LHCN-M2 (cell line): ENCODE measurements around the gene CRYBA4. TPM values are rescaled to one million over a fixed set of nuclear protein-coding genes. Genes with fewer than 3 reads are reported as not detected.
A peak's percentile ranks its signal among the peaks of the same experiment; 100 is the strongest.

ENCODE experiments used
- DNase-seq: peaks from one replicate; pipeline ENCODE4 v3.0.0-alpha.2; 2012; ENCODE audit warnings: low read depth
- total RNA-seq: library from RNA; depleted of rRNA; stranded (reverse); fragments of >200 nt; gene quantifications from 2 replicates; pipeline ENCODE4 v1.2.3, GENCODE V29; 2014; rRNA removed

The CRYBA4 gene
- total RNA-seq, 1 experiment from 2014 or later, result not detected

DNA sequence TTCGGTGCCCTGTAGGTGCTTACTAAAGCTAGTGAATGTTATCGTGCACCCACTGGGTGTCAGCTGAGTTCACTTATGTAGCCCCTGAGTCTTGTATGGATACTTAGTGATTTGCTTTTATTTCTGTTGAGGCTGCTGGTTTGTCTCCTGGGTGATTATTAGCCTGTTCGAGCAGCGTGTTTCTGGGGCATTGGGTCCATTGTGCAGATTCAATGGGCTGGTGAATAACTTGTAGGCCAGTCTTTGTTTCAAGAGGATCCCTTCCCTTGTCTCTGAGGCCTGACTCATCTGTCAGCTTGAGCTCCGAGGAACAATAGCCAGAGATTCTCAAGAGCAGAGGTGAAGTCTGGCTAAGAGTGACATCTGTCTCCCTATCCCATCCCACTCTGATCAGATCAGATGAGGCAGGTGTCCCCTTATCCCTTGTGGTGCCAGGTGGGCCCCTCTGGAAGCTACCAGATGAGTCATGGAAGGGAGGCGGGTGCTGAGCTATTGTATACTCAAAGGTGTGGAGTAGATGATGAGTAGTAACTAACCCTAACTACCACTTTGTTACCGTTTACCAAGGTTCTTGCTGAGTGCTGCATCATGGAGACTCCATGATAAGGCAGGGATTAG, 39.3 kb downstream of the CRYBA4 start:
- DNase-seq, result no peak

DNA sequence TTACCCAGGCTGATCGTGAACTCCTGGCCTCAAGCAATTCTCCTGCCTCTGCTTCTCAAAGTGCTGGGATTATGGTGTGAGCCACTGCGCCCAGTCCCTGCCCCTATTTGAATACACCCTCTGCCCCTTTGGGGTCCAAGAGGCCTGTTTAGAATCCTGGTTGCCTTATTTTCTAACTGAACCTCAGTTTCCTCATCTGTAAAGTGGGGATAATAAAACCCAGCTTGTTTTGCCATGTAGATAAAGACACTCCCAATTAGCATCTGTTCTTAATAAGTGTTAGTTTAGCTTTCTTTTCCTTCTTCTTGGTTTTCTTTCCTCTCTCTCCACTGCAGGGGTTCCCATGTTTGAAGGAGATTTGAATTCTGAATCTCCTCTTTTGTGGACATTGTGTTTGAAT, 40.4 kb downstream of the CRYBA4 start:
- DNase-seq, result no peak

DNA sequence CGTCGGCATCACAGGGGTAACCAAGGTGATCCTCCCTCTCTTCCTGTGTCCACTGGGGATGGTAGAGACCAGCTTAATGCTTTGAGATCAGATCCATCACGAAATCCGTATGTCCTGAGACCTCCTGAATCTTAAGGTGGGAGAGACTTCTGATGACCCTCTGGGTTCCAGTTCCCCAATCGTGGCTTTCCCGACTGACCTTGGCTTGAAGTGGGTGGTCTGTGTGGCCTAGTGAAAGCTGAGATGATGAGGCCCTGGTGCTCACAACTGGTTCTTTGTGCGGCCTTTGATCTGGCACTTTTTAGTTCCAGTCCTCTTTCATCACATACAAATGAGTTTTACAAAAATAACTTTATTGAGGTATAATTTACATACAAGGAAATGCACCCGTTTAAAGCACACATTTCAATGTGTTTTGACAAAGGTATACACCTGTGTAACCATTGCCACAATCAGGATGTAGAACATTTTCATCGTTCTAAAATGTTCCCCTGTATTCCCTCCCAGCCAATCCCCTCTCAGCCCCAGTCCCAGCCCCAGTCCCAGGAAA, 41.7 kb downstream of the CRYBA4 start:
- no peak for DNase-seq

DNA sequence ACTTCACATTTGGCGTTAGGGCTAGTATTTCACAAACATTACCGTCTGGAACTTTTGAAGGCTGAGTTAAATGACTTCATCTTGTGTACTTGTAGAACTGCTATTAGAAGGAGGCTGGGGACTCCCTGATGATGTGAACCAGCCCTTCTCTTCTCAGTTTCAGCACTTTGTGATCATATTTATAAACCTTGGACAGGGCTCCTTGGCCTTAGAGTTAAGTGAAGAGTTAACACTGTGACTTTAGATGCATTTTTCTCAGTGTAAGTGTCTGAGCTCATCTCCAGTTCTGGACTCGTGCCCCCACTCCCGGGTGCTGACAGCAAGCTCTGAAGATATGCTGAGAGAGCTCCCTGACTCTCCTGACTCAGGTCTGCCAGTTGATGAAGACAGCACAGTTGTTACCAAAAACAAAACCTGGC, 44.1 kb downstream of the CRYBA4 start:
- DNase-seq, result no peak

- DNase-seq, result no peak
Measured at GRCh38 chr22:26667140-26667539, 45.4 kb downstream of the CRYBA4 start.

GRCh38 chr22:26669060-26669481, 47.3 kb downstream of the CRYBA4 start:
- peak; percentile 56 for DNase-seq

DNA sequence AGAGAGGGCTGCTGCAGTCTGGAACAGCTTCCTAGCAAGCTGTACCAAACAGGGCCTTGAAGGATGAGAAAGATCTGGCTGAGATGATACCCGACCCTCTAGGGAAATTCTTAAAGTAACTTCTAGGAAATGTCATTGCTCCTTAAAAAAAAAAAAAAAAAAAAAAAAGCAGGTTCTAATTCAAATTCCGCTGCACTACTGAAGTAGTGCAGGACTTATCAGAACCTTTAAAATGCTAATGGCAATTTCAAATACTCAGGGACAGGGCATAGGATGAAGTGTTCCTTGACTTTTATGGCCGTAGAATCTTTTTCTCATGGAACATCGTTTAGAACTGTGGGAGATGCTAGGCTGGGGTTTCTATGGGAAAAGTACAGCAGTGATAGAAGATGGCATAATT, 48.7 kb downstream of the CRYBA4 start:
- DNase-seq, result no peak

DNA sequence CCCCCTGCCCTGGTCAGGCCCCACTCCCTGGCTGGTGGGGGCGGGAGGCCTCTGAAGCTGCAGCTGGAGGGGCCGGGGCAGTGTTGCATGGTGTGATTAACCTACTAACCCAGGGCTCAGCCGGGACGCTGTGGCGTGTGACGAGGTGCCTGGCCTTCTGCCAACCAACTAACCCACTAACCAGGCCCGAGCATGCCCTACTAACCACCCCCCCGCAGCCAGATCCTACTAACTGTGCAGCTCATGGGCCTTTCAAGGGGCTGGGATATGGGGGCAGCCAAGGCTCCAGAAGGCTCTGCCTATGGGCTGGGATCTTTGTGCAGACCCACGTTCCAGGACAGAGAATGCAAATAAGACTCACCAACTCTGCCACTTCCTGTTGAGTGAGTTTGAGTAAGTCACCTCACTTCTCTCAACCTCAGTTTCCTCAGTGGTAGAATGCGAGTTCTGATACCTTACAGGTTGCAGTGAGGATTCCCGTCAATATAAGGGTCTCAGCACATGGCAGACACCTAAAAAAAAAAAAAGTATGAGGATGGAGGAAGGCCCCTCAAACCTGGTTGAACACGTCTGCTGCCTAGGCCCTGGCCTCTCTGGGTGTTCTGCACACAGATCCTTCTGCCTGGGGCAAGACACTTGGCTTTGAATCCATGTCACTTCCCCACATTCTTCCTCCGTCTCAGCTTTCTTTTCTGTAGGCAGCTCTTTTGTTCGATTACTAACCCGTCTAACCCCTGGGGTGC, 49.7 kb downstream of the CRYBA4 start:
- no peak for DNase-seq

- no peak for DNase-seq
Measured at GRCh38 chr22:26672060-26672471, 50.3 kb downstream of the CRYBA4 start.

GRCh38 chr22:26672590-26673468, 51.1 kb downstream of the CRYBA4 start:
- DNase-seq, result peak; percentile 95

- no peak for DNase-seq
Measured at GRCh38 chr22:26673486-26673885, 51.7 kb downstream of the CRYBA4 start.

DNA sequence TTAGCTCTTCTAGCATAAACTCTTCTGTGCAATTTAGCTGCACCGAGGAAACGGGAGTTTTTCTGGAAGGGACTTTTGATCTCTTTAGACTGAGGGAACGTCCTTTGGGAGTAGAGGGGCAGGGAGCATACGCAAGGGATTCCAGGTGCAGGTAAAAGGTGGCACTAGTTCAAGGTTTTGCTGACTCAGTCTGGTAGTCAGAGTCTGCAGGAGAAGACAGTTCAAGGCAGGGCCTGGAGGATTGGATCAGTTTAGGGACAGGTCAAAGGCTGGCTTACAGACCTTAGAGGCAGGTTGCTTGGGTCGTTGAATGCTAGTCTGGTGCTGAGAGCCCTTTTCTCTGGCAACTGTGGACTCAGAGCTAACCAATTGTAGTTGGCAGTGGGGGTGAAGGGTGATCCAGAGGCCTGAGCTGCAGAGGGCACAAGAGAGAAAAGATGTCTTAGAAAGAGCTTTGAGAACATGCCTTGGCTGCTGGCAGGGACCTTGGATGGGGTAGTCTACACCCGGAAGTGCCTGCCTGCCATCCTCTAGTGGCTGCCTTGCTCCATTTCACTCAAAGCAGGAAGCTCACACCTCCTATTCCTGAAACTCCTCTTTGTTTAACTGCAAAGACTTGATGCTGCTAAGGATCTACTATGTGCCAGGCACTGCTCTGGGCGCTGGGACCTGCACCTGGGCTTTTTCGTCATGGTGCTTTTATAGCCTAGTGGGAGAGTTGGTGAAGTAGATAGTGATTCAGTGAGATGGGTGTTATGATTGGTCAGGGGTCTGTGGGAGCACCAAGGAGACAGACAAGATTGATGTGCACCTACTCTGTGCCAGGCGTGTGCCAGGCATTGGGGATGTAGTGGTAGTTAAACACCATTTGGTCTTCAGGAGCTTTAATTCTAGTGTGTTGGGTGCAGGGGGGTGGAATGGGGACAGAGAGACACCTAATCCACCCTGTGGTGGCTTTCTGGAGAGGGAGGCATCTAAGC, 52.7 kb downstream of the CRYBA4 start:
- no peak for DNase-seq

DNA sequence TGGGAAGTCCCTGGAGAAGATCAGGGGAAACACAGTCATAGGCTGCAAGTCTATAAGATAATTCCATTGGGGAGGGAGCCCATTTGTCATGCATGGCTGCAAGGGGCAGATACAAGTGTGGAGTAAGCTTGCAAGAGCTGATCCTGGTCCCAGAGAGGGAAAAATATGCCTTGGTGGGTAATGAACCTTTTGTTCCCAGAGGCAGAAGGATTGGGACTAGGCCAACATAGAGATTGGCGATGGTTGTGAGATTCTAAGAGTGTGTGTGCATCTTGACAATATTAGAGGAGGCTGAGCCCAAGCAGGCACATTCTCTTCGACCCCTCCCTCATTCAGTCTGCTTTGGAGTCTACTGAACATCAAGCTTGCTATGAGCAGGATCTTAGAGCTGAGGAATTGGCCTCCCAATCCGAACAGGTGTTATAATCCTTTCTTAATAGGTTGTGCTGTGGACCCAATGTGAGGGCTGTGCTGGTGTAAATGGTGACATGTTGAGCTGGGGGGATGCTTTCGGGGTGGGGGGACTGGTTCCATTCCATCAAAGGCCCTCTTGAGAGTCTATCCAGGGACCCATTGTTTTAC, 54.0 kb downstream of the CRYBA4 start:
- DNase-seq, result no peak

DNA sequence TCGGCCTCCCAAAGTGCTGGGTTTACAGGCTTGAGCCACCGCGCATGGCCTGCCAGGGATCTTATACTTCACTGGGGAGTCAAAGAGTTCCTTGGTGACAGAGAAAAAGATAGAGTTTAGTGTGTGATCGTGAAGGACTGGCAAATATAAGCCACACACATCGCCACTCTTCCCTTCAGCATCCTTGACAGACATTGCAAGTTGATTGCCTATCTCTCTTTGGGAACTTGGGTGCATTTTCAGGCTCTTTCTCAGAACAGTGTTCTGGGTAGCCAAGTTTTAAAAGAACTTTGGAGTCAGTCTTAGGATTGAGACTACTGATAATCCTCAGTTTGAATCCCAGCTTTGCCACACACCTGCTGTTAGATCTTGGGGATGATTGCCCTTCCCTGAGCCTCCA, 55.5 kb downstream of the CRYBA4 start:
- DNase-seq, result no peak

GRCh38 chr22:26679003-26679629, 57.4 kb downstream of the CRYBA4 start:
- peak; percentile 64 for DNase-seq

Other genes with a start within 250 kb of the CRYBA4 start
- gene ASPHD2, start 192.7 kb upstream of the CRYBA4 start, total RNA-seq, result 2.0 and 2.4 TPM in 2 replicates
- 24.3 and 42.3 TPM in 2 replicates for gene HPS4, start 138.2 kb upstream of the CRYBA4 start, total RNA-seq
- 17.1 and 20.4 TPM in 2 replicates for gene SRRD, start 138.1 kb upstream of the CRYBA4 start, total RNA-seq
- 28.3 and 28.5 TPM in 2 replicates for gene TFIP11, start 109.5 kb upstream of the CRYBA4 start, total RNA-seq
- 20.1 and 30.0 TPM in 2 replicates for gene TPST2, start 31.8 kb upstream of the CRYBA4 start, total RNA-seq
- gene CRYBB1, start 3.9 kb upstream of the CRYBA4 start, total RNA-seq, result not detected in 2 replicates
- gene MIAT, start 35.6 kb downstream of the CRYBA4 start, total RNA-seq, result 0.17 and 0.19 TPM in 2 replicates